Naive B cell (primary cell): ENCODE results near the gene FUBP1. TPM values are rescaled to one million over a fixed set of nuclear protein-coding genes. Genes with fewer than 3 reads are reported as not detected.

Source experiments
- ATAC-seq, 2 donors: fragments of 150-1000 bp; cut with Tn5 transposase; 2 replicates each; pipeline ENCODE4 v1.10.0; 2021; ENCODE audit warnings: low read depth in 2 of 2, mild to moderate bottlenecking in 2 of 2, moderate library complexity in 2 of 2
- DNase-seq: peaks from one replicate; pipeline ENCODE4 v3.0.0; 2022
- H3K27ac Mint-ChIP-seq, 6 donors: one replicate each; pipeline ENCODE4 v1.8.0; 2020 to 2022; ENCODE audit warnings: mild to moderate bottlenecking in 6 of 6, mixed read lengths in 6 of 6, moderate library complexity in 5 of 6, inconsistent platforms in 2 of 6
- H3K27me3 Mint-ChIP-seq, 3 donors: one replicate each; pipeline ENCODE4 v1.8.0; 2021 to 2022; ENCODE audit warnings: mixed read lengths in 3 of 3, mild to moderate bottlenecking in 1 of 3
- H3K36me3 Mint-ChIP-seq, 2 donors: one replicate each; pipeline ENCODE4 v1.8.0; 2020 to 2022; ENCODE audit warnings: mixed read lengths in 2 of 2, inconsistent platforms in 1 of 2, mild to moderate bottlenecking in 1 of 2
- H3K4me1 Mint-ChIP-seq, 3 donors: one replicate each; pipeline ENCODE4 v1.8.0; 2020 to 2022; ENCODE audit warnings: mixed read lengths in 3 of 3, inconsistent platforms in 1 of 3, mild to moderate bottlenecking in 1 of 3, moderate library complexity in 1 of 3
- H3K4me3 Mint-ChIP-seq, 8 donors: one replicate each; pipeline ENCODE4 v1.8.0; 2020 to 2022; ENCODE audit warnings: mild to moderate bottlenecking in 8 of 8, mixed read lengths in 8 of 8, moderate library complexity in 8 of 8, inconsistent platforms in 2 of 8
- H3K9me3 Mint-ChIP-seq, 7 donors: one replicate each; pipeline ENCODE4 v1.8.0; 2020 to 2022; ENCODE audit warnings: mixed read lengths in 7 of 7, mild to moderate bottlenecking in 5 of 7, inconsistent platforms in 2 of 7, moderate library complexity in 1 of 7
- polyA plus RNA-seq, 6 donors: library from polyadenylated mRNA; unstranded; fragments of 300-500 nt; fragmentation: Illumina TruSeq; gene quantifications; one replicate each; pipeline ENCODE4 v1.2.3, GENCODE V29; 2021; ENCODE audit warnings: low read depth in 6 of 6

The FUBP1 gene
- polyA plus RNA-seq, 6 donors from 2014 or later: 19.8 to 58.4 (median 45.8) TPM

DNA sequence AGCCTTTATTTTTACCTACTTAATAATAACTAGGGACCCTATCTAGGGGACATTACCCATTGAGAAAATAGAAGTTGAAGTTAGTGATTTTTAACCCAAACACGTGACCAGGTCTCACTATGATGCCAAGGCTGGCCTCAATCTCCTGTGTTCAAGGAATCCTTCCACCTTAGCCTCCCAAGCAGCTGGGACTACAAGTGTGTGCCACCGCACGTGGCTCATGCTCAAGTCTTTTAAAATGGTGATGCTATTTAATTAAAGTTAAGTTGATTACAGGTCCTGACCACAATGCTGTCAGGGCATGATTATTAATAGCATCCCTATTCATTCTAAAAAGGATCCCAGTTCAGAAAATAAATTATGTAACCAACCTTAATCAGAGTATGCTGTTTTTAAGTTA is 25.0 kb downstream of the FUBP1 start:
- peak overlapping the region in 1 of 6 donors; percentile 40 for H3K27ac Mint-ChIP-seq

DNA sequence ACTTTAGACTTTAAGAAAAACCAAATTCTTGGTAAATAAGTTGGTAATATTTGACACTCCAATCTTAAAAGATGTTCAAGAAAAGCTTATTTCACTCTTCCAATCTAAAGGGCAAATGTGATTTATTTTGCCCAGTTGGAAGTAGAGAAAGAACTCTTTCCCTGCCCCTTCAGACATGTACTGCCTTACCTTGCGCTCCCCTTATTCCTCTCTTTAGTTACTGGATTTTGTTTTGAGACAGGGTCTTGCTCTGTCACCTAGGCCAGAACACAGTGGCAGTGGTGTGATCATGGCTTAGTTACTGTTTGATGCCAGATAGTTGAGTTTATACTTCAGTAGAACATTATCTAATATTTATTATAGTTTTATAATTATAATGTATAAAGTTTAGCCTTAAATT is 27.5 kb downstream of the FUBP1 start:
- peaks cover 0 to 36% of the 10 kb centered on the region in 2 donors for H3K36me3 Mint-ChIP-seq
- H3K4me1 Mint-ChIP-seq: peaks cover 10 to 41% (median 30%) of the 10 kb centered on the region in 3 donors
- no peaks in the 10 kb centered on the region for H3K9me3 Mint-ChIP-seq
- H3K27ac Mint-ChIP-seq: peak overlapping the region in 4 of 6 donors; percentile 16 to 95 (median 78)
- ATAC-seq (no peak), DNase-seq (no peak)
- H3K4me3 Mint-ChIP-seq: peak overlapping the region in 7 of 8 donors; percentile 32 to 83 (median 56)
- no peaks in the 10 kb centered on the region for H3K27me3 Mint-ChIP-seq

More for the DNA sequence above, 25.0 kb downstream of the FUBP1 start:
- Mint-ChIP-seq H3K4me3 (no peak overlapping the region), H3K27me3 (no peaks in the 10 kb centered on the region), H3K36me3 (peaks cover 13 to 40% of the 10 kb centered on the region in 2 donors), H3K4me1 (peaks cover 15 to 32% (median 25%) of the 10 kb centered on the region in 3 donors), H3K9me3 (no peaks in the 10 kb centered on the region)
- no peak for DNase-seq
- ATAC-seq: no peak

DNA sequence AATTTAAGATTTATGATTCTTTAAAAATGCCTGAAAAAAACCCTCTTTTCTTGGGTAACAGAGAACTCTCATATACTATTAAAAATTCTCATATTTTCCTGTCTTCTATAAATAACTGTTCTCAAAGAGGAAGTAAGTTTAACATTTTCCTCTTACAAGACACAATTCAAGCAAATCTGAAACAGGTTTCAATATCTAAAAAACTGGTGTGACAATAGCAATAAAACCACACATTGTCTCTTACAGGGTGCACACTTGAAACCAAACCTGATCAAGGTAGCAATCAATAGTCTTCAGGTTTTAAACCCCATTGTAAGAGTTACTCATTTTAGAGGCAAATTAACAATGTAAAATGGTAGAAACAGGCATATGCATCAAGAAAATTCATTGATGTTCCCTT is 28.0 kb downstream of the FUBP1 start:
- ATAC-seq (peak; percentile 40 to 55), DNase-seq (peak; percentile 18)
- peaks cover 0 to 36% of the 10 kb centered on the region in 2 donors for H3K36me3 Mint-ChIP-seq
- H3K4me1 Mint-ChIP-seq: peaks cover 10 to 41% (median 30%) of the 10 kb centered on the region in 3 donors
- H3K27me3 Mint-ChIP-seq: no peaks in the 10 kb centered on the region
- peak overlapping the region in 4 of 6 donors; percentile 38 to 68 (median 58) for H3K27ac Mint-ChIP-seq
- peak overlapping the region in 6 of 8 donors; percentile 32 to 83 (median 56) for H3K4me3 Mint-ChIP-seq
- H3K9me3 Mint-ChIP-seq: no peaks in the 10 kb centered on the region

DNA sequence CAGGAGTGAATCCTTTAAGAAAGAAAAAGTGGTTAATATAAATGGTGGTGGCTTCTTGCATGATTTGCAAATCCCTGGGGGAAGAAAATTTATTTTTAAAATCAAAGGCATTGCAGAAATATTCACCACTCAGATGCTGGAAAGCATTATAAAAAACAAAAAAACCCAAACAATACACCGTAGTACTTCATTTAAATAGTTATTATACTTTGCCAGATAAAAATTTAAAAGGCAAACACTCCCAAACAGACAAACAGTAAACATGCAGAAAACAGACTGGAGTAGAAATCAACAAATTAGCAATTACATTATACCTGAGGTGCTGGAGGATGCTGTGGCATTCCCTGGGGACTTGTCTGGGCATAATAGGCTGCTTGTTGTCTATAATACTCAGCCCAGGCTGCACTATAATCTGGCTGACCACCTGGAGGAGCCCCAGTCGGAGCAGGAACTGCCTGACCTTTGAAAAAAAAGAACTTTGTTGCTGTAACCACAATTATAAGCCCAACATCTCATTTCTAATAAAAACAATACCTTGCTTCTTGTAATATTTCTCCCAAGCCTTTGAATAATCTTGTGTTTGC is 29.9 kb downstream of the FUBP1 start:
- H3K4me1 Mint-ChIP-seq: peaks cover 10 to 41% (median 30%) of the 10 kb centered on the region in 3 donors
- no peaks in the 10 kb centered on the region for H3K9me3 Mint-ChIP-seq
- H3K4me3 Mint-ChIP-seq: peak overlapping the region in 4 of 8 donors; percentile 22 to 60 (median 42)

DNA sequence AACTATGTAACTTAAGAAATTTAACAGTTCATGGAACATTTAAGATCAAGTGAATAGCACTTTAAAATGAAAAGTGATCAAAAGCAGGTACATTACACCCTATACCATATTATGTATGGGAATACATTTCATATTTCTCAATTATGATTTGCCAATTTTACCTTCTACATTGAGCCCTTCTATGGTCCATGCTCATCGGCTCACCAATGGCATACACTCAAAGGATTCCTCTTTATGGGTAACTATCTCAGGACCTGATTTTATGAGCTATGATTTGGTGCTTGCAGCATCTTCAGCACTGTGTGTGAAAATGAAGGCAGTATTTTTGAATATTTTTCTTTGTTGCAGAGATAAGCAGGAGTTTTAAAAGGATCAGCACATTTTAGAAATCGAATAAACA is 33.5 kb downstream of the FUBP1 start:
- ATAC-seq (no peak), DNase-seq (no peak)
- peak overlapping the region in 2 of 6 donors; percentile 42 to 52 for H3K27ac Mint-ChIP-seq
- H3K4me3 Mint-ChIP-seq: no peak overlapping the region
- H3K27me3 Mint-ChIP-seq: no peaks in the 10 kb centered on the region
- H3K4me1 Mint-ChIP-seq: peaks cover 0 to 19% (median 15%) of the 10 kb centered on the region in 3 donors
- no peaks in the 10 kb centered on the region for H3K9me3 Mint-ChIP-seq
- peaks cover 0 to 27% of the 10 kb centered on the region in 2 donors for H3K36me3 Mint-ChIP-seq

More for the DNA sequence above, 29.9 kb downstream of the FUBP1 start:
- DNase-seq (no peak), ATAC-seq (peak; percentile 43 to 55)
- Mint-ChIP-seq H3K27ac (peak overlapping the region in 4 of 6 donors; percentile 16 to 33 (median 23)), H3K36me3 (peaks cover 0 to 28% of the 10 kb centered on the region in 2 donors), H3K27me3 (no peaks in the 10 kb centered on the region)

DNA sequence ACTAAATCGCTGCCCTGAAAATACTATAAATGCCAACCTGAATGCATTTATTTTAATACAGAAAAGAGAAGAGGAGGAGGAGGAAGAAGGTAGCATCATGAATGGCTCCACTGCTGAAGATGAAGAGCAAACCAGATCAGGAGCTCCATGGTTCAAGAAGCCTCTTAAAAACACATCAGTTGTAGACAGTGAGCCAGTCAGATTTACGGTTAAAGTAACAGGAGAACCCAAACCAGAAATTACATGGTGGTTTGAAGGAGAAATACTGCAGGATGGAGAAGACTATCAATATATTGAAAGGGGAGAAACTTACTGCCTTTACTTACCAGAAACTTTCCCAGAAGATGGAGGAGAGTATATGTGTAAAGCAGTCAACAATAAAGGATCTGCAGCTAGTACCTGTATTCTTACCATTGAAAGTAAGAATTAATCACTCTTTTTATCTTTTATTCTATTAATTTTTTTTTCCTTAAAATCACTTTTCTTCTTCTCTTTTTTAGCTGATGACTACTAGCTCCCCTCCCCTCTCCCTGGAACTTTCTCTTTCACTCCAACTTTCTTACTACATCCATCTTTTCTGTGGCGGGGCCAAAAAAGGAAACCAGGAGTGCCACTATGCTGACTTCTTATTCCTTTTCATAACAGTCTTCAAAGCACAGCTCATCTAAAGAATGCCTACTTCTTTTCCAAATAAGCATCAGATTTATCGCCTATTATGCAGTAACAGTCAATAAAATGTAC is 36.3 kb downstream of the FUBP1 start:
- peaks cover 0 to 2% (median 0%) of the 10 kb centered on the region in 7 donors for H3K9me3 Mint-ChIP-seq
- H3K4me1 Mint-ChIP-seq: peaks cover 0 to 5% (median 0%) of the 10 kb centered on the region in 3 donors
- H3K4me3 Mint-ChIP-seq: no peak overlapping the region
- ATAC-seq: no peak
- no peak for DNase-seq
- H3K27ac Mint-ChIP-seq: peak overlapping the region in 5 of 6 donors; percentile 25 to 68 (median 47)
- H3K27me3 Mint-ChIP-seq: no peaks in the 10 kb centered on the region
- peaks cover 0 to 14% of the 10 kb centered on the region in 2 donors for H3K36me3 Mint-ChIP-seq

DNA sequence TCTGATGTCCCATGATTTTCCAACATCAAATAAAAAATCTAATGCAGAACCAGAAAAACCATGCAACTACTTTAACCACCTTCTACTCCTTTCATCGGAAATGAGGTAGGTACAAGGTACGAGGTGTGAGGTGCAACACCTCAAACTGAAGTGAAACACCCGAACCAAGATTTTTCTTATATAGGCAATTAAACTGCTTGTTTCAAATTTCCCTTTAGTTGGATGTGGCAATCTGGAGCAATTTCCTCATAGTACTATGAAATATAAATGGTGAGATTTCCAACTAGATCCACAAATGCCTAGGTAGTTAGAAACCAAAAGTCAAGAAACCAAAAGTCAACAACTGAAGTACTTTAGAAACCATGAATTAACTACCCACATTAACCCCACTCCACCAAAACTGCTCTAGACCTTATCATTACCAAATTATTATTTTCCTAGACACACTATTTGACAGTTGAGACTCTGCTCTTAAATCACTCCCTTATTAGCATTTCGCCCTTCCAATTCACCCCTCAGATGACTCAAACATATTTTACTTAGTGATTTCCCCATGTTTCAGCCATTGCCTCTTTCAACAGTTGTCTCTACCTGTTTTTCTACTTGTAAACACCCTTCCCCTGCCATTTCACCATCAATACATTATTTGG is 37.8 kb downstream of the FUBP1 start:
- H3K36me3 Mint-ChIP-seq: peaks cover 0 to 14% of the 10 kb centered on the region in 2 donors
- H3K4me3 Mint-ChIP-seq: no peak overlapping the region
- H3K4me1 Mint-ChIP-seq: peaks cover 0 to 5% (median 0%) of the 10 kb centered on the region in 3 donors
- DNase-seq: no peak
- ATAC-seq: no peak
- H3K9me3 Mint-ChIP-seq: peaks cover 0 to 2% (median 0%) of the 10 kb centered on the region in 7 donors
- H3K27ac Mint-ChIP-seq: peak overlapping the region in 1 of 6 donors; percentile 1
- no peaks in the 10 kb centered on the region for H3K27me3 Mint-ChIP-seq

DNA sequence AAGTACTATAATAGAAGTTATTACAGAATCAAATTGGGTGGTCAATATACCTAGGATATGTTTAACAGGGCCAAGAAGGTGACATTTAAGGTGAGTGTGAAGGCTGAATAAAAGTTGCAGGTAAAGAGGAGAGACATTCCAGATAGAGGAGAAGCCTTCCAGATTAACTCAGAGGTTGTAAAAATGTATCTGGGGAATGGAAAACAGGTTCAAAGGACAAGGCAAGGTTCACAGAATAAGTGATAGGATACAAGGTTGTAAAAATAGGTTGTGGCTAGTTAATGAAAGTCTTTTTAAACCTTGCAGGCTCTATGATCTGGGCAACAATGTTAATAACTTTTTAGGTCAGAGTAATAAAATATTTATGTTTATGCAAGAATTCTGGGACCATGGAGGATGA is 40.2 kb downstream of the FUBP1 start:
- Mint-ChIP-seq H3K27ac (peak overlapping the region in 2 of 6 donors; percentile 21 to 75), H3K27me3 (no peaks in the 10 kb centered on the region), H3K4me1 (peaks cover 0 to 5% (median 0%) of the 10 kb centered on the region in 3 donors), H3K36me3 (peaks cover 0 to 10% of the 10 kb centered on the region in 2 donors), H3K4me3 (no peak overlapping the region), H3K9me3 (peaks cover 0 to 2% (median 0%) of the 10 kb centered on the region in 7 donors)
- DNase-seq: no peak
- no peak for ATAC-seq

DNA sequence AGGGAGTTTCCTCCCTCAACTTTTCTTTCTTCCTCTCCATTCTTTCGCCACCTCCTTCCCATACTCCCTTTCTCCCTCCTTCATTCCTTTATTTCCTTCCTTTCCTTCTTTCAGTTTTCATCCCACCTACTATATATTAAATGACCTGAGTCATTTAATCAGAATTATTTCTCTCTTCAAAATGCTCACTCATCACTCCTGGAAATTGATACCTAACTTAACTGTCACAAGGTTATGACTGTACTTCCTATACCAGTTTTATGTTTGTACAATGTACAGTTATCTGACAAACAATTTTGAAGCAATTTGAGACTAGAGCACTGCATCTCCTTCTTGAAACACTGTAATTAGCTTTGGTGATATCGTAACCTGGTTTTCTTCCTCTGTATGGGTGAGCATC is 49.1 kb downstream of the FUBP1 start:
- H3K4me3 Mint-ChIP-seq: peak overlapping the region in 1 of 8 donors; percentile 13
- no peaks in the 10 kb centered on the region for H3K36me3 Mint-ChIP-seq
- DNase-seq: no peak

DNA sequence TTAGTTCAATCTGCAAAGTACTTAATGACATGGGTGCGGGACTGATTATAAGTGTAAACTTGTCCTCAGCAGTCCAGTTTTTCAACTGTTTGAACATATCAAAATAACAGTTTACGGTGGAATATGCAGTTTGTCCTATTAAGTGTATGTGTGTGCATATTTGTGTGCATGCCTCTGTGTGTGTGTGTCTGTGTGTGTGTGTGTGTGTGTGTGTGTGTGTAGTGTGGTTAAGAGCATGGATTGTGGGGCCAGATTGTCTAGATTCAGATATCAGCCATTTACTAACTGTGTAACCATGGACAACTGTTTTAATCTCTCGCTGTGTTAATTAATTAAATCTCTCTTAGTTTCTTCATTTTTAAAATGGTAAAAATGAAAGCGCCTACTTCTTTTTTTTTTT is 51.5 kb downstream of the FUBP1 start:
- ATAC-seq (no peak), DNase-seq (no peak)
- H3K9me3 Mint-ChIP-seq: no peaks in the 10 kb centered on the region
- no peaks in the 10 kb centered on the region for H3K36me3 Mint-ChIP-seq
- no peaks in the 10 kb centered on the region for H3K27me3 Mint-ChIP-seq
- no peak overlapping the region for H3K27ac Mint-ChIP-seq
- H3K4me1 Mint-ChIP-seq: peaks cover 0 to 10% (median 7%) of the 10 kb centered on the region in 3 donors
- H3K4me3 Mint-ChIP-seq: peak overlapping the region in 5 of 8 donors; percentile 22 to 93 (median 73)

More for the DNA sequence above, 49.1 kb downstream of the FUBP1 start:
- H3K4me1 Mint-ChIP-seq: peaks cover 0 to 10% (median 7%) of the 10 kb centered on the region in 3 donors
- no peaks in the 10 kb centered on the region for H3K27me3 Mint-ChIP-seq
- no peak for ATAC-seq
- no peaks in the 10 kb centered on the region for H3K9me3 Mint-ChIP-seq
- no peak overlapping the region for H3K27ac Mint-ChIP-seq

DNA sequence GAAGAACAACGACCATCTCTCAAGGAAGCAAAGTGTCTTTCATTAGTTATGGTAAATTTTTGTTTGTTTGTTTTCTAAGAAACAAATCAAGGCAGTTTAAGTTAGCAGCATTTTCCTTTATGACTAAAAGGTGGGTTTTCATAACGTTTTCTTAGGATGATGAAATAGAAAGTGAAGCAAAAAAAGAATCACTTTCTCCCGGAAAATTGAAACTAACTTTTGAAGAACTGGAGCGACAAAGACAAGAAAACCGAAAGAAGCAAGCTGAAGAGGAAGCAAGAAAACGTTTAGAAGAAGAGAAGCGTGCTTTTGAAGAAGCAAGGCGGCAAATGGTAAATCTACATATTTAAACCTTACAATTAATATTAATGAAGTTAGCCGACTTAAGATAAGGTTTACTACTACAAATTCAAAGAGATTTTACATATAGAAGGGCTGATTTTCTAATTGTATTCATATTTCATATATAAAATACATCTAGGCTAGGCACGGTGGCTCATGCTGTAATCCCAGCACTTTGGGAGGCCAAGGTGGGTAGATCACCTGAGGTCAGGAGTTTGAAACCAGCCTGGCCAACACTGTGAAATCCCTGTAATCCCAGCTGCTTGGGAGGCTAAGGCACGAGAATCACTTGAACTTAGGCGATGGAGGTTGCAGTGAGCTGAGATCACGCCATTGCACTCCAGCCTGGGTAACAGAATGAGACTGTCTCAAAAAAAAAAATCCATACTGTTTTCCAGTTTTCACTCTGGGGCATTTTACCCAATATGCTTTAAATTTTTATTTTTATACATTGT is 52.1 kb downstream of the FUBP1 start:
- Mint-ChIP-seq H3K4me1 (peaks cover 0 to 10% (median 7%) of the 10 kb centered on the region in 3 donors), H3K27me3 (no peaks in the 10 kb centered on the region), H3K36me3 (no peaks in the 10 kb centered on the region), H3K4me3 (peak overlapping the region; percentile 73 to 93 (median 86)), H3K9me3 (no peaks in the 10 kb centered on the region), H3K27ac (peak overlapping the region in 5 of 6 donors; percentile 1 to 46 (median 37))
- ATAC-seq (peak; percentile 20 to 25), DNase-seq (peak; percentile 19)

DNA sequence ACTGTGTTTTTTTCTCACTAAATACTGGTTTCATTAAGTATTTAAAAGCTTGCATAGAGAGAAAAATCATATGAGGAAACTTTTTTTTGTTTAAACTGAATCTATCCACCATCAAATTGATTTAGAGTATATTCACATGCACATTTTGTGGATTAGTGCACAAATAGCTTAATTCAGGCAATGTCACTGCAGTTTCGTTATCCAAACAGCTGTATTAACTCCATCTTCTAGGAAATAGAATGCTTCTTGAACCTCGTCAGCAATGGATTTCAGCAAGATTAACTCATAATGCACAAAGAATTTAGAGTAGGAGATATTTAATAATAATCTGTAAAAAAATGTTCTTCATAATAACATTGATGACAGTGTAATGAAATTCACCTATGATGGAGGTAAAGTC is 52.9 kb downstream of the FUBP1 start:
- no peaks in the 10 kb centered on the region for H3K27me3 Mint-ChIP-seq
- DNase-seq: no peak
- H3K27ac Mint-ChIP-seq: peak overlapping the region in 1 of 6 donors; percentile 11
- no peaks in the 10 kb centered on the region for H3K9me3 Mint-ChIP-seq
- no peaks in the 10 kb centered on the region for H3K36me3 Mint-ChIP-seq
- H3K4me1 Mint-ChIP-seq: peaks cover 0 to 10% (median 7%) of the 10 kb centered on the region in 3 donors
- peak overlapping the region in 6 of 8 donors; percentile 5 to 93 (median 80) for H3K4me3 Mint-ChIP-seq
- no peak for ATAC-seq
